ENCODE data around the gene MICALL1. TPM values are rescaled to one million over a fixed set of nuclear protein-coding genes. Genes with fewer than 3 reads are reported as not detected.

Gene MICALL1
- polyA plus RNA-seq, 3 donors from 2014 or later, result 1.3 to 5.8 (median 2.1) TPM

DNA sequence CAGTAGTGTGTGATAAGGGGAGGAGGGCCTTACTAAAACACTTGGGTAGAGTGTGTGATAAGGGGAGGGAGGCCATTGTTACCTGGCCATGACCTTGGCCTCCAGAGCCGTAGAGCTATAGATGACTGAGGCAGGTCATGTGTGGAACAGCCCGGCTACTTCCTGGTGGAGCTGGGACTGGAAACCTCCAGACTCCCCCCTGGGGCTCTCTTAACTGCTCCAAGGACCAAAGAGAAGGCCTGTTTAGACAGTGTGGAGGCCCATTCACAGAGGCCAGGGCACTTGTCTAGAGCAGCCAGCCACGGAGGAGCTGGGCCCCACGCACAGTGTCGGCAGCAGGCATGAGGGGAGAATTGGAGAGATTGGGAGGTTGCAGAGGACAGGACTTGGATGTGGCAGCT, 12.5 kb upstream of the MICALL1 start:
- Mint-ChIP-seq H3K4me1 (peaks cover 14 to 18% of the 10 kb centered on the region in 2 donors), H3K27me3 (ENCODE audit: low read depth in 3 of 3) (peaks cover 0 to 1% (median 0%) of the 10 kb centered on the region in 3 donors), H3K9me3 (no peaks in the 10 kb centered on the region), H3K36me3 (peaks cover 0 to 10% (median 9%) of the 10 kb centered on the region in 3 donors), H3K27ac (peak overlapping the region in 5 of 6 donors; percentile 10 to 69 (median 59)), H3K4me3 (no peak overlapping the region)
- DNase-seq, result no peak

GRCh38 chr22:37894939-37895670, 11.0 kb upstream of the MICALL1 start:
- H3K9me3 Mint-ChIP-seq, result no peaks in the 10 kb centered on the region
- peaks cover 0 to 1% (median 0%) of the 10 kb centered on the region in 3 donors for H3K27me3 Mint-ChIP-seq (ENCODE audit: low read depth in 3 of 3)
- H3K27ac Mint-ChIP-seq, result peak overlapping the region; percentile 6 to 80 (median 60)
- peak overlapping the region in 1 of 5 donors; percentile 46 for H3K4me3 Mint-ChIP-seq
- peaks cover 0 to 9% (median 5%) of the 10 kb centered on the region in 3 donors for H3K36me3 Mint-ChIP-seq
- peaks cover 14 to 18% of the 10 kb centered on the region in 2 donors for H3K4me1 Mint-ChIP-seq
- DNase-seq, result no peak

GRCh38 chr22:37896181-37896592, 9.9 kb upstream of the MICALL1 start:
- Mint-ChIP-seq H3K4me1 (peaks cover 14 to 18% of the 10 kb centered on the region in 2 donors), H3K9me3 (no peaks in the 10 kb centered on the region), H3K4me3 (peak overlapping the region; percentile 58 to 69 (median 67)), H3K27ac (peak overlapping the region; percentile 89 to 97 (median 96)), H3K36me3 (peaks cover 0 to 9% (median 5%) of the 10 kb centered on the region in 3 donors), H3K27me3 (ENCODE audit: low read depth in 3 of 3) (peaks cover 0 to 1% (median 0%) of the 10 kb centered on the region in 3 donors)
- DNase-seq, result peak; percentile 58 to 67 (median 66)

DNA sequence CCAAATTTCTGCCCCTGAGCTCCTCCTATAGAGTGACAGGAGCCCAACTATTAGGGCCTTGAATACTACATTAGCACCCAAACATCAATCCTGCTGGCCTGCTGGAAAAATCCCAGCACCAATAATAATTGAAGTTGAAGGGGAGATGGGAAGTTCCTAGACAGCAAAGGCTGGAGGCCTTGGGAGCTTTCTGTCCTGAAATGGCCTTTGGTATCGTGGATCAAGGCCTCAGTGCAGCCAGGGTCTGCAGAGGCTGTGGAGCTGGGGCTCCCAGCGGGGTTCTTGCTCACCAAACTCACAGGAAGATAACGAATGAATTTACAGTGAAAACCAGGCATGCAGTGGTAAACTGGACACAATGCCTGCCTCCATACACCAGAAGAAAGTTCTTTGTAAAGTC, 9.2 kb upstream of the MICALL1 start:
- Mint-ChIP-seq H3K36me3 (peaks cover 0 to 2% (median under 1%) of the 10 kb centered on the region in 3 donors), H3K4me3 (peak overlapping the region in 1 of 5 donors; percentile 67), H3K9me3 (no peaks in the 10 kb centered on the region), H3K4me1 (peaks cover 14 to 18% of the 10 kb centered on the region in 2 donors), H3K27ac (peak overlapping the region; percentile 89 to 97 (median 96)), H3K27me3 (ENCODE audit: low read depth in 3 of 3) (peaks cover 0 to 1% (median 0%) of the 10 kb centered on the region in 3 donors)
- no peak for DNase-seq

GRCh38 chr22:37897807-37898206, 8.3 kb upstream of the MICALL1 start:
- H3K4me3 Mint-ChIP-seq, result peak overlapping the region in 1 of 5 donors; percentile 17
- DNase-seq, result no peak

GRCh38 chr22:37898441-37899181, 7.5 kb upstream of the MICALL1 start:
- DNase-seq, result no peak
- no peak overlapping the region for H3K4me3 Mint-ChIP-seq
- no peaks in the 10 kb centered on the region for H3K9me3 Mint-ChIP-seq
- peak overlapping the region in 1 of 6 donors; percentile 41 for H3K27ac Mint-ChIP-seq
- no peaks in the 10 kb centered on the region for H3K36me3 Mint-ChIP-seq
- peaks cover 14 to 18% of the 10 kb centered on the region in 2 donors for H3K4me1 Mint-ChIP-seq
- H3K27me3 Mint-ChIP-seq (ENCODE audit: low read depth in 3 of 3), result peaks cover 0 to 1% (median 0%) of the 10 kb centered on the region in 3 donors

More at GRCh38 chr22:37897807-37898206, 8.3 kb upstream of the MICALL1 start:
- Mint-ChIP-seq H3K27ac (peak overlapping the region in 4 of 6 donors; percentile 41 to 95 (median 76)), H3K4me1 (peaks cover 14 to 18% of the 10 kb centered on the region in 2 donors), H3K36me3 (no peaks in the 10 kb centered on the region), H3K9me3 (no peaks in the 10 kb centered on the region), H3K27me3 (ENCODE audit: low read depth in 3 of 3) (peaks cover 0 to 1% (median 0%) of the 10 kb centered on the region in 3 donors)

GRCh38 chr22:37904572-37905533, 1.2 kb upstream of the MICALL1 start:
- DNase-seq, result no peak
- H3K27me3 Mint-ChIP-seq (ENCODE audit: low read depth in 3 of 3), result peaks cover 0 to 4% (median 0%) of the 10 kb centered on the region in 3 donors
- H3K9me3 Mint-ChIP-seq, result no peaks in the 10 kb centered on the region
- peak overlapping the region; percentile 3 to 89 (median 74) for H3K27ac Mint-ChIP-seq
- H3K4me3 Mint-ChIP-seq, result peak overlapping the region; percentile 74 to 87 (median 78)
- peaks cover 23 to 25% of the 10 kb centered on the region in 2 donors for H3K4me1 Mint-ChIP-seq
- no peaks in the 10 kb centered on the region for H3K36me3 Mint-ChIP-seq

- DNase-seq, result peak in 2 of 3 donors; percentile 25 to 26
- peak overlapping the region; percentile 76 to 84 (median 83) for H3K4me3 Mint-ChIP-seq
- H3K27me3 Mint-ChIP-seq (ENCODE audit: low read depth in 3 of 3), result peaks cover 0 to 4% (median 0%) of the 10 kb centered on the region in 3 donors
- peaks cover 23 to 29% of the 10 kb centered on the region in 2 donors for H3K4me1 Mint-ChIP-seq
- H3K9me3 Mint-ChIP-seq, result no peaks in the 10 kb centered on the region
- H3K27ac Mint-ChIP-seq, result peak overlapping the region; percentile 63 to 87 (median 78)
- no peaks in the 10 kb centered on the region for H3K36me3 Mint-ChIP-seq
Observed at GRCh38 chr22:37906364-37907008, 389 bp downstream of the MICALL1 start.

- DNase-seq, result peak in 1 of 3 donors; percentile 7
- Mint-ChIP-seq H3K36me3 (no peaks in the 10 kb centered on the region), H3K4me1 (peaks cover 23 to 31% of the 10 kb centered on the region in 2 donors), H3K27ac (peak overlapping the region; percentile 63 to 87 (median 78)), H3K9me3 (no peaks in the 10 kb centered on the region), H3K27me3 (ENCODE audit: low read depth in 3 of 3) (peaks cover 0 to 4% (median 2%) of the 10 kb centered on the region in 3 donors), H3K4me3 (peak overlapping the region; percentile 76 to 84 (median 83))
Observed at GRCh38 chr22:37907036-37907954, 1.2 kb downstream of the MICALL1 start.

DNA sequence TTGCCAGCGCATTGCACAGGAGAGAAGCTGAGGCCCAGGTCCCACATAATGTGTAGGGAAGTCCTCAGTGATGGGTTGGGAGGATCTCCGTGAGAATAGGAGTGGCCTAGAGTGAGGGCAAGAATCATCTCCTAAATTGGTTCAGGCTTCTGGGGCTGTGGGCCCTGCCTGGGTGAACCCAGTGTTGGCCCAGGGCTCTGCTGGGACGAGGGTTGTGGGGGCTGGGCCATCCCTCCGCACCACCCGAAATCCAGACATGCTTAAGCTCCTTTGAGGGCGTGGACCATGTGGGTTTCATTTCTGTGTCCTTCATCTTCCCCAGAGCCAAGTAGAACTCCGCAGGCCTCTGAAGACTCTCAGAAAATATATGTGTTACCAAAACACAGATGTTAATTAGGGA, 3.7 kb downstream of the MICALL1 start:
- Mint-ChIP-seq H3K27me3 (ENCODE audit: low read depth in 3 of 3) (peaks cover 0 to 5% (median 2%) of the 10 kb centered on the region in 3 donors), H3K36me3 (peaks cover 0 to 5% (median 0%) of the 10 kb centered on the region in 3 donors), H3K4me3 (no peak overlapping the region), H3K27ac (peak overlapping the region in 1 of 6 donors; percentile 10), H3K9me3 (no peaks in the 10 kb centered on the region), H3K4me1 (peaks cover 21 to 31% of the 10 kb centered on the region in 2 donors)
- DNase-seq, result no peak

DNA sequence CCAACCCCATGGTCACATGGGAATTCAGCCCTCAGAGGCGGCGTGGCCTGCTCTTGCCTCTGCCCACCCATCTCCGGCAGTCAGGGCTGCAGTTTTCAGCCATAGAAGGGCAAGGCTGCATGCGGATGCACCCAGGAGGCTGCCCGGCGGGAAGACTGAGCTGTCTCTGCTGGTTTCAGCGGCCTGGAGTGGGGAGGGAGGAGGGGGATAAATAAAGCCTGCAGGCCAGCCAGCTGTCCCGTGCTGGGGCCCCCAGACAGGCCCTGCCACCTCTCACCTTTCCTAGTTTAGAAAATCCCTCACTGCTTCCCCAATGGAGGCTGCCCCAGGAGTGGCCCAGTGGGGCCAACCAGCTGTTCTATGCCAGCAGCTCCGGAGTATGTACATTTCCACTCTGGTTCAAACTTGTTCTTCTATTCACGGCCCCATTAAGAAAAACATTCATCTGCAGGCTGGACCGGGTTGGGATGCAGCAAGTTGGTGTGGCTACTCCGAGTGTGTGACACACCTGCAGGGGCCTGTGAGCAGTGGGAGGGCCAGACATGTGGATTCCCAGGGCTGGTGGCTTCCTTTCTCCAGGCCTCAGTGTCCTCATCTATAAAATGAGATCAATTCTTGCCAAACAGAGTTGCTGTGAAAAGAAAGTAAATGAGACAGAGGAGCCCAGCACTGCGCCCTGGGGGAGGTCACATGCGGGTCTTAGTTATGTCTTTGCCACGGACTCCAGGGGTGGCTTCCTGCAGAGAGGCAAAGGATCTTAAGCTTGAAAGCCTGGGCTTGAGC, 5.0 kb downstream of the MICALL1 start:
- DNase-seq, result no peak
- Mint-ChIP-seq H3K27ac (peak overlapping the region in 1 of 6 donors; percentile 54), H3K36me3 (peaks cover 0 to 6% (median 0%) of the 10 kb centered on the region in 3 donors), H3K9me3 (no peaks in the 10 kb centered on the region), H3K4me1 (peaks cover 13 to 23% of the 10 kb centered on the region in 2 donors), H3K27me3 (ENCODE audit: low read depth in 3 of 3) (peaks cover 0 to 4% (median 2%) of the 10 kb centered on the region in 3 donors), H3K4me3 (no peak overlapping the region)
